ENCODE data around the gene IPO7.

Gene IPO7

GRCh38 chr11:9362393-9362863 lies 22.0 kb upstream of the IPO7 start:
- DNase-seq (ENCODE audit: insufficient read length, low spot score) (no peak), FAIRE-seq (no peak)
- TF ChIP-seq CTCF (IDR thresholded peaks at IDR 0.05; ENCODE audit: insufficient read depth, missing control alignments) = no peak

GRCh38 chr11:9363954-9364912 lies 20.2 kb upstream of the IPO7 start:
- FAIRE-seq (no peak), DNase-seq (ENCODE audit: insufficient read length, low spot score) (no peak)
- TF ChIP-seq CTCF (IDR thresholded peaks at IDR 0.05; ENCODE audit: insufficient read depth, missing control alignments) = no peak

- FAIRE-seq (no peak), DNase-seq (ENCODE audit: insufficient read length, low spot score) (no peak)
- TF ChIP-seq CTCF (IDR thresholded peaks at IDR 0.05; ENCODE audit: insufficient read depth, missing control alignments) = no peak
These were observed 16.9 kb upstream of the IPO7 start for GRCh38 chr11:9367551-9367950.

GRCh38 chr11:9377036-9377435 lies 7.4 kb upstream of the IPO7 start:
- FAIRE-seq = no peak
- no peak for TF ChIP-seq CTCF (IDR thresholded peaks at IDR 0.05; ENCODE audit: insufficient read depth, missing control alignments)
- no peak for DNase-seq (ENCODE audit: insufficient read length, low spot score)

- no peak for DNase-seq (ENCODE audit: insufficient read length, low spot score)
- no peak for TF ChIP-seq CTCF (IDR thresholded peaks at IDR 0.05; ENCODE audit: insufficient read depth, missing control alignments)
- no peak for FAIRE-seq
These were observed 5.4 kb upstream of the IPO7 start for GRCh38 chr11:9379041-9379440.

GRCh38 chr11:9380773-9381172 lies 3.7 kb upstream of the IPO7 start:
- DNase-seq (ENCODE audit: insufficient read length, low spot score) (no peak), FAIRE-seq (no peak)
- TF ChIP-seq CTCF (IDR thresholded peaks at IDR 0.05; ENCODE audit: insufficient read depth, missing control alignments) = no peak

- FAIRE-seq = no peak
- no peak for DNase-seq (ENCODE audit: insufficient read length, low spot score)
- TF ChIP-seq CTCF (IDR thresholded peaks at IDR 0.05; ENCODE audit: insufficient read depth, missing control alignments) = no peak
These were observed 961 bp downstream of the IPO7 start for GRCh38 chr11:9385327-9385899.

All from D721Med (cell line).